ENCODE measurements around the gene CDCA4. TPM values are rescaled to one million over a fixed set of nuclear protein-coding genes. Genes with fewer than 3 reads are reported as not detected.

CDCA4 gene
- total RNA-seq, 1 experiment from 2014 or later, result 57.7 TPM

DNA sequence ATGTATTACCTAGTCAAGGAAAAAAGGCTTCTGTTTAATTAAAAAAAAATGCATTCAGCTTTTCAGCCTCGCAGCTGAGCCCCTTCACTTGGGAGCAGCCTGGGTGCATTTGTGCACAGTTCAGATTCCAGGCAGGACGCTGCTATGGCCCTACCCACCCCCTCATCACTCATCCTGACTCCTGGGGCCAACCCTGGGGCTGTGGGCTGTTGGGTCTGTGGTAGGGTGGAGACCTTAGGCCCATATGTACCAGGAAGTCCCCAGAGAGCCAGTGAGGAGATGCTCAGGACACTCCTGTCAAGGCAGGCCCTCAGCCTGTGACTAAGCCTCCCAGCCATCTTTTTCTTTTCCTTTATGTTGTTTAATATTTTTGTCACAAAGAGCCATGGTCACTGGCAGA is 9.3 kb upstream of the CDCA4 start:
- no peak overlapping the region for H3K4ac ChIP-seq (ENCODE audit: low read depth, low read length)
- peaks cover 11 to 17% of the 10 kb centered on the region in 2 experiments for H3K4me1 Mint-ChIP-seq

More for the DNA sequence above, 9.3 kb upstream of the CDCA4 start:
- Histone ChIP-seq H3K4me1 (ENCODE audit: insufficient read depth, low read length) (no peaks in the 10 kb centered on the region; the same call in 1 of the 2 replicates), H3K79me1 (ENCODE audit: insufficient read depth, low read depth, low read length, poor library complexity, severe bottlenecking) (no peaks in the 10 kb centered on the region), H3T11ph (ENCODE audit: low read length) (no peak overlapping the region), H3K27ac (ENCODE audit: insufficient read length, low read depth, low read length) (no peak overlapping the region), H3K14ac (ENCODE audit: insufficient read depth, low read length) (peak overlapping the region; percentile 13; the same call in 1 of the 2 replicates), H4K20me1 (ENCODE audit: control insufficient read depth, insufficient read depth, insufficient read length) (no peaks in the 10 kb centered on the region), H4K8ac (replicated peaks; ENCODE audit: insufficient read length, low read depth, low read length) (no peak overlapping the region), H2AFZ (ENCODE audit: low read length) (no peak overlapping the region), H2BK5ac (ENCODE audit: insufficient read length, low read length) (no peak overlapping the region), H3K9me3 (ENCODE audit: control insufficient read depth, low read depth, low read length) (no peaks in the 10 kb centered on the region), H2BK12ac (ENCODE audit: insufficient read length, low read depth, low read length) (no peak overlapping the region), H2BK20ac (ENCODE audit: low read depth, low read length, poor library complexity, severe bottlenecking) (no peak overlapping the region), H3K23ac (ENCODE audit: insufficient read length, low read depth, low read length) (no peak overlapping the region), H2AK5ac (ENCODE audit: insufficient read length, low read length) (no peak overlapping the region), H3K79me2 (ENCODE audit: insufficient read depth, low read length) (no peaks in the 10 kb centered on the region), H4K91ac (ENCODE audit: insufficient read length, low read depth, low read length) (no peak overlapping the region), H3K27me3 (ENCODE audit: insufficient read depth, low read length) (peaks cover 3% of the 10 kb centered on the region; the same call in 1 of the 2 replicates), H3K56ac (ENCODE audit: insufficient read length, low read depth, low read length) (no peak overlapping the region), H3K4me2 (ENCODE audit: insufficient read depth, insufficient read length, low read length) (no peak overlapping the region), H2BK15ac (ENCODE audit: low read depth, low read length) (no peak overlapping the region), H3K18ac (ENCODE audit: insufficient read length, low read depth, low read length) (no peak overlapping the region), H2BK120ac (ENCODE audit: low read depth, low read length, poor library complexity, severe bottlenecking) (no peak overlapping the region), H3K23me2 (ENCODE audit: insufficient read length, low read depth, low read length, poor library complexity, severe bottlenecking) (no peaks in the 10 kb centered on the region), H3K9ac (ENCODE audit: extremely low read depth, insufficient read length, low read length) (no peak overlapping the region), H4K5ac (ENCODE audit: insufficient read length, low read depth, low read length) (no peak overlapping the region)
- H3K9me3 Mint-ChIP-seq, result no peaks in the 10 kb centered on the region; a peak in 1 of 5 replicates
- no peak for DNase-seq
- H3K27me3 Mint-ChIP-seq (ENCODE audit: low read depth), result peaks cover 63% of the 10 kb centered on the region
- H3K36me3 Mint-ChIP-seq (ENCODE audit: insufficient read depth in 1 of 3, low read depth in 3 of 3), result no peaks in the 10 kb centered on the region
- TF ChIP-seq, protein P1, sequence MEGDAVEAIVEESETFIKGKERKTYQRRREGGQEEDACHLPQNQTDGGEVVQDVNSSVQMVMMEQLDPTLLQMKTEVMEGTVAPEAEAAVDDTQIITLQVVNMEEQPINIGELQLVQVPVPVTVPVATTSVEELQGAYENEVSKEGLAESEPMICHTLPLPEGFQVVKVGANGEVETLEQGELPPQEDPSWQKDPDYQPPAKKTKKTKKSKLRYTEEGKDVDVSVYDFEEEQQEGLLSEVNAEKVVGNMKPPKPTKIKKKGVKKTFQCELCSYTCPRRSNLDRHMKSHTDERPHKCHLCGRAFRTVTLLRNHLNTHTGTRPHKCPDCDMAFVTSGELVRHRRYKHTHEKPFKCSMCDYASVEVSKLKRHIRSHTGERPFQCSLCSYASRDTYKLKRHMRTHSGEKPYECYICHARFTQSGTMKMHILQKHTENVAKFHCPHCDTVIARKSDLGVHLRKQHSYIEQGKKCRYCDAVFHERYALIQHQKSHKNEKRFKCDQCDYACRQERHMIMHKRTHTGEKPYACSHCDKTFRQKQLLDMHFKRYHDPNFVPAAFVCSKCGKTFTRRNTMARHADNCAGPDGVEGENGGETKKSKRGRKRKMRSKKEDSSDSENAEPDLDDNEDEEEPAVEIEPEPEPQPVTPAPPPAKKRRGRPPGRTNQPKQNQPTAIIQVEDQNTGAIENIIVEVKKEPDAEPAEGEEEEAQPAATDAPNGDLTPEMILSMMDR (conservative IDR thresholded peaks at IDR 0.05), result no peak
- no peak overlapping the region for H3K4me3 Mint-ChIP-seq
- H3K27ac Mint-ChIP-seq, result no peak overlapping the region; a peak in 1 of 7 replicates
- no CpG with 5 or more reads among the region's 2 CpGs for WGBS (ENCODE audit: extremely low coverage, insufficient read length, low lambda C conversion rate)
